CD4-positive, CD25-positive, alpha-beta regulatory T cell (primary cell): Measurements from ENCODE around the gene KCNMA1. TPM values are rescaled to one million over a fixed set of nuclear protein-coding genes. Genes with fewer than 3 reads are reported as not detected.
A peak's percentile ranks its signal among the peaks of the same experiment; 100 is the strongest.

Experiments used
- ATAC-seq, 2 donors: fragments of 150-1000 bp; cut with Tn5 transposase; one replicate each; pipeline ENCODE4 v1.10.0; 2021; ENCODE audit warnings: low read depth in 2 of 2, moderate number of reproducible peaks in 2 of 2, moderate library complexity in 1 of 2
- DNase-seq, 3 donors: peaks; one replicate each; pipeline versions ENCODE4 v3.0.0 to v3.0.0-alpha.2; 2012 to 2022; ENCODE audit warnings: mixed read lengths in 1 of 3
- H3K27ac ChIP-seq: one replicate; pipeline ENCODE4 v1.7.0; 2013; ENCODE audit warnings: mild to moderate bottlenecking, low read length; ENCODE audit not compliant: insufficient read depth, poor library complexity, severe bottlenecking
- H3K27me3 ChIP-seq: one replicate; pipeline ENCODE4 v1.7.0; 2013; ENCODE audit warnings: low read length; ENCODE audit not compliant: control insufficient read depth, insufficient read depth
- H3K36me3 ChIP-seq: one replicate; pipeline ENCODE4 v1.7.0; 2013; ENCODE audit warnings: mild to moderate bottlenecking, low read length, moderate library complexity; ENCODE audit not compliant: control insufficient read depth, insufficient read depth
- H3K4me1 ChIP-seq: 2 replicates; pipeline ENCODE4 v1.7.0; 2013; ENCODE audit warnings: mild to moderate bottlenecking, low read length; ENCODE audit not compliant: insufficient read depth, control insufficient read depth, poor library complexity, severe bottlenecking
- H3K4me3 ChIP-seq: one replicate; pipeline ENCODE4 v1.7.0; 2013; ENCODE audit warnings: low read depth, mild to moderate bottlenecking, low read length, moderate library complexity
- H3K9me3 ChIP-seq, 2 experiments: 1 replicate in 1 of 2; 2 replicates in 1 of 2; pipeline ENCODE4 v1.7.0; 2013; ENCODE audit warnings: low read length in 2 of 2, mild to moderate bottlenecking in 1 of 2, moderate library complexity in 1 of 2; ENCODE audit not compliant: control insufficient read depth in 2 of 2
- H3K27ac Mint-ChIP-seq, 3 donors: one replicate each; pipeline ENCODE4 v1.8.0; 2020 to 2022; ENCODE audit warnings: mild to moderate bottlenecking in 3 of 3, mixed read lengths in 3 of 3, moderate library complexity in 2 of 3
- H3K27me3 Mint-ChIP-seq: one replicate; pipeline ENCODE4 v1.8.0; 2022; ENCODE audit warnings: mild to moderate bottlenecking, mixed read lengths
- H3K36me3 Mint-ChIP-seq: one replicate; pipeline ENCODE4 v1.8.0; 2020; ENCODE audit warnings: mixed read lengths
- H3K4me1 Mint-ChIP-seq, 4 donors: one replicate each; pipeline ENCODE4 v1.8.0; 2020 to 2022; ENCODE audit warnings: mixed read lengths in 4 of 4, mild to moderate bottlenecking in 1 of 4
- H3K4me3 Mint-ChIP-seq, 4 donors: one replicate each; pipeline ENCODE4 v1.8.0; 2020 to 2022; ENCODE audit warnings: mild to moderate bottlenecking in 4 of 4, mixed read lengths in 4 of 4, moderate library complexity in 3 of 4
- H3K9me3 Mint-ChIP-seq, 7 donors: one replicate each; pipeline ENCODE4 v1.8.0; 2020 to 2022; ENCODE audit warnings: mixed read lengths in 7 of 7, mild to moderate bottlenecking in 3 of 7, moderate library complexity in 2 of 7
- polyA plus RNA-seq, 4 donors: library from polyadenylated mRNA; unstranded; fragments of 300-500 nt; fragmentation: Illumina TruSeq; gene quantifications; one replicate each; pipeline ENCODE4 v1.2.3, GENCODE V29; 2021
- total RNA-seq: library from RNA; stranded (reverse); gene quantifications from one replicate; pipeline ENCODE4 v1.2.3, GENCODE V29; 2022

The KCNMA1 gene
- total and polyA plus RNA-seq, 5 donors from 2014 or later, result not detected

DNA sequence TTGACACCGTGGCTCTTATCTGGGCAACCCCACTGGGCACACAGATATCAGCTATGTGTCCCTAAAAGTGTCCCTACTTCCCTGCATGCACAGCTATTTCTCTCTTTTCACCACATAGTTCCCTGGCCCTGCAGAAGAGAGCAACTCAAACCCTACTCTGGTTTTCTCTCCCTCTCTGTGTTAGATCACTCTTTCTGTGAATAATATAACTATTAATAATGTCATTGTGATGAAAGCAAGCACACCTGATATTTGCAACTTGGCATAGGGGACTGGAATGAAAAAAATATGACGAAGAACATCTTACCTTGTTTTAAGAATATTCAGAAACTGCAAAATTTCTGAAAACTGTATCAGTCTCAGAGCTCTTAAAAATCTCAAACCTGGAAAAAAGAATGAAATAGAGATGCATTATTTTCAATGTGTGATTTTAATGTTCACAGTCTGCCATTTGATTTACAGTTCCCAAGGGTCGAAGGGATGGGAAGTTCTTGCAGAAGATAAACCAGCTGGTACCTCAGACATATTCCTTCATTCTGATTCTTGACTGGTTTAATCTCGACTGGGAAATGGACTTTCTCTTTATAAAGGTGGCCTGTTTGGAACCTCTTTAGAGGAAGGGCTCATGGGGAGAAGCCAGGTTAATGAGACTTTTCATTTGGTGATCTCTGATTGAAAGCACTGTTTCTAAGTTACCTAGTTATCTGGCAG, 516.8 kb downstream of the KCNMA1 start:
- no peaks in the 10 kb centered on the region for H3K4me1 ChIP-seq
- H3K4me1 Mint-ChIP-seq, result no peaks in the 10 kb centered on the region
- H3K4me3 ChIP-seq, result no peak overlapping the region
- no peaks in the 10 kb centered on the region for H3K9me3 ChIP-seq
- no peaks in the 10 kb centered on the region for H3K27me3 Mint-ChIP-seq
- peaks cover 0 to 4% (median 0%) of the 10 kb centered on the region in 7 donors for H3K9me3 Mint-ChIP-seq
- no peak overlapping the region for H3K27ac Mint-ChIP-seq
- no peak for DNase-seq
- no peaks in the 10 kb centered on the region for H3K27me3 ChIP-seq
- no peak overlapping the region for H3K4me3 Mint-ChIP-seq
- no peak for ATAC-seq
- H3K27ac ChIP-seq, result no peak overlapping the region
- H3K36me3 ChIP-seq, result no peaks in the 10 kb centered on the region
- no peaks in the 10 kb centered on the region for H3K36me3 Mint-ChIP-seq

DNA sequence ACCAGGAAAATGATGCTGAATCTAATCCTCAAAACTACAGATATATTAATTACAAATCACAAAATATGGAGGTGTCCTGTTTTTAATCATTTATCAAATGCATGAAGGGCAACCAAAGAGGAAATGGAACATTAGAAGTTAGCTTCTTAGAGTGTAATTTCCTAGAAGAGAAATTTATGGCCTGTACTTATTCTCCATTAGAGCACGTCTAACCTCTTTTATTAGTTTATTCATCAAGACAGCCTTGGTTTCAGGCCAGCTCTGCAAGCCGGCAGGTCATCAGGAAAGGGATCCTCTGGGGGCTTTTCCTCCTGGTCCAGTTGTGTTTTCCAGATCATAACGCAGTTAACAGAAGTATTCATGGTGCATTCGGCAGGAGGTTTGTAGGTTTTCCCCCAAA, 517.6 kb downstream of the KCNMA1 start:
- DNase-seq (no peak), ATAC-seq (no peak)
- Histone ChIP-seq H3K36me3 (no peaks in the 10 kb centered on the region), H3K9me3 (no peaks in the 10 kb centered on the region), H3K4me3 (no peak overlapping the region), H3K27ac (no peak overlapping the region), H3K4me1 (no peaks in the 10 kb centered on the region), H3K27me3 (no peaks in the 10 kb centered on the region)
- no peak overlapping the region for H3K4me3 Mint-ChIP-seq
- H3K4me1 Mint-ChIP-seq, result no peaks in the 10 kb centered on the region
- no peaks in the 10 kb centered on the region for H3K9me3 Mint-ChIP-seq
- H3K27ac Mint-ChIP-seq, result no peak overlapping the region
- no peaks in the 10 kb centered on the region for H3K27me3 Mint-ChIP-seq
- no peaks in the 10 kb centered on the region for H3K36me3 Mint-ChIP-seq

- Histone ChIP-seq H3K27me3 (no peaks in the 10 kb centered on the region), H3K36me3 (no peaks in the 10 kb centered on the region), H3K4me3 (no peak overlapping the region), H3K27ac (no peak overlapping the region), H3K9me3 (no peaks in the 10 kb centered on the region), H3K4me1 (no peaks in the 10 kb centered on the region)
- H3K4me1 Mint-ChIP-seq, result no peaks in the 10 kb centered on the region
- ATAC-seq (no peak), DNase-seq (no peak)
- no peaks in the 10 kb centered on the region for H3K9me3 Mint-ChIP-seq
- no peak overlapping the region for H3K27ac Mint-ChIP-seq
- no peak overlapping the region for H3K4me3 Mint-ChIP-seq
- H3K36me3 Mint-ChIP-seq, result no peaks in the 10 kb centered on the region
- H3K27me3 Mint-ChIP-seq, result no peaks in the 10 kb centered on the region
Observed at GRCh38 chr10:77118603-77119282, 518.9 kb downstream of the KCNMA1 start.

DNA sequence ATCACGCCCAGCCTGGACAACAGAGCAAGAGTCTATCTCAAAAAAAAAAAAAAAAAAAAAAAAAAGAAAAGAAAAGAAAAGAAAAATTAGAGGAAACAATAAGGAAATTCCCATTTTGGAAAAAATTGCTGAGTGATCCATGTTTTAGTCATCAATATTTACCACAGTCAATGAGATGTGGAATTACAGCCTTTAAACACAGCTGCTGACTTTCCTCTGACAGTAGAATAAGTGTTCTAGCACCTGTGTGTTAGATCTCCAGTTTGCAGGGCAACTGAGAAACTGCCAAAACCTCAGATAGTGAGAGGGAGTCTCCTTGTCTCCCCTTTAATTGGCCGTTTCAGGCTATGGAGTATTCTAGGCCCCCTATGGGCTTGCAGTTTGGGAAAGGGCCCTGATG, 520.1 kb downstream of the KCNMA1 start:
- ATAC-seq (no peak), DNase-seq (no peak)
- no peaks in the 10 kb centered on the region for H3K36me3 Mint-ChIP-seq
- H3K36me3 ChIP-seq, result no peaks in the 10 kb centered on the region
- H3K4me3 Mint-ChIP-seq, result no peak overlapping the region
- no peaks in the 10 kb centered on the region for H3K4me1 Mint-ChIP-seq
- no peak overlapping the region for H3K4me3 ChIP-seq
- H3K27me3 Mint-ChIP-seq, result no peaks in the 10 kb centered on the region
- H3K9me3 ChIP-seq, result no peaks in the 10 kb centered on the region
- no peak overlapping the region for H3K27ac Mint-ChIP-seq
- H3K27ac ChIP-seq, result no peak overlapping the region
- H3K4me1 ChIP-seq, result no peaks in the 10 kb centered on the region
- H3K9me3 Mint-ChIP-seq, result no peaks in the 10 kb centered on the region
- H3K27me3 ChIP-seq, result no peaks in the 10 kb centered on the region

DNA sequence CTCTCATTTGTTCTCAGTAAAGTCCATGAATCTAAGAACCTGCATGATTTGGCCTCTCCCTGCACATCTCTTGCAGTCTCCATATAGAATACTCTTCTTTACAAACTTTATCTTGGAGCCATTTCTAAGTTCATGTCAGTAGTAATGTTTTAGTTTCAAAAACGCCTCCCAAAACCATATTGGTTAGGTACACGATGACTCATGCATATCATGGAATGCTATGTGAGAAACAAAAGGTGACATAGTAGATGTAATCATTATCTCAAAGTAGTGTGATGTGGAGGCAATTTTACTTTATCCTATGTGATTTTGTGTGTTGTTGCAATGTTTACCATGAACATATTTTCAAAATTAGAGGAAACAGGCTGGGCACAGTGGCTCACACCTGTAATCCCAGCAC, 520.7 kb downstream of the KCNMA1 start:
- Mint-ChIP-seq H3K27ac (no peak overlapping the region), H3K27me3 (no peaks in the 10 kb centered on the region), H3K9me3 (no peaks in the 10 kb centered on the region), H3K4me1 (no peaks in the 10 kb centered on the region), H3K4me3 (no peak overlapping the region), H3K36me3 (no peaks in the 10 kb centered on the region)
- Histone ChIP-seq H3K36me3 (no peaks in the 10 kb centered on the region), H3K4me1 (no peaks in the 10 kb centered on the region), H3K27ac (no peak overlapping the region), H3K27me3 (no peaks in the 10 kb centered on the region), H3K4me3 (no peak overlapping the region), H3K9me3 (no peaks in the 10 kb centered on the region)
- no peak for ATAC-seq
- no peak for DNase-seq

DNA sequence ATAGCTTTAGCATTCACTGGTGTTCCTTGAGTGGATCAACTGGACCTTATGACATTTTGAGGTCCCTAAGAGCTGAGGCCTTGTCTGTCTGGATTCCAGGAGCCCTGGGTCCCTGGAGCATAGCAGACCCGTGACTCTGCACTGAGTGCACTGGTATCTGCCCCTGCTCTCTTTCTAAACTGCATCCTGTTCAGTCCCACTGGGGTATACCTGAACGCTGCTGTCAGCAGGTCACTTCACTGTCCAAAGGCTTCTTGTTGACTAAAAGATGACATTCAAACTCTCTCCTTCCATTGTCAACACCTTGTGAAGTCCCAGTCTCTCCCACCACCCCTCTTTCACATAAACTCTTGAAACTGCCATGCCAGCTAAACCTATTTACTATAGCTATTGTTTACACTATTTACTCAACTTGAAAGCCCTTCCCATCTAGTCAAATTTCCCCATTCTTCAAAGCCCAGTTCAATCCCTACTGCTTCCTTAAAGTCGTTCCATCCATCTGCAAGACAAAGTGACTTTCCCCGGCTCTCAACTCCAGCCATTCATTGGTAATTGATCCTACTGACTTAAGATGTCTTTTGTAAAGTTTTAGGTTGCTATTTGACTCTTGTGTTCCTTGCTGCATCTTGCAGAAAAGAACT, 523.3 kb downstream of the KCNMA1 start:
- Mint-ChIP-seq H3K4me3 (no peak overlapping the region), H3K9me3 (no peaks in the 10 kb centered on the region), H3K36me3 (no peaks in the 10 kb centered on the region), H3K27ac (no peak overlapping the region), H3K27me3 (no peaks in the 10 kb centered on the region), H3K4me1 (no peaks in the 10 kb centered on the region)
- Histone ChIP-seq H3K27me3 (no peaks in the 10 kb centered on the region), H3K4me3 (no peak overlapping the region), H3K27ac (no peak overlapping the region), H3K9me3 (no peaks in the 10 kb centered on the region), H3K4me1 (no peaks in the 10 kb centered on the region), H3K36me3 (no peaks in the 10 kb centered on the region)
- ATAC-seq (no peak), DNase-seq (no peak)

DNA sequence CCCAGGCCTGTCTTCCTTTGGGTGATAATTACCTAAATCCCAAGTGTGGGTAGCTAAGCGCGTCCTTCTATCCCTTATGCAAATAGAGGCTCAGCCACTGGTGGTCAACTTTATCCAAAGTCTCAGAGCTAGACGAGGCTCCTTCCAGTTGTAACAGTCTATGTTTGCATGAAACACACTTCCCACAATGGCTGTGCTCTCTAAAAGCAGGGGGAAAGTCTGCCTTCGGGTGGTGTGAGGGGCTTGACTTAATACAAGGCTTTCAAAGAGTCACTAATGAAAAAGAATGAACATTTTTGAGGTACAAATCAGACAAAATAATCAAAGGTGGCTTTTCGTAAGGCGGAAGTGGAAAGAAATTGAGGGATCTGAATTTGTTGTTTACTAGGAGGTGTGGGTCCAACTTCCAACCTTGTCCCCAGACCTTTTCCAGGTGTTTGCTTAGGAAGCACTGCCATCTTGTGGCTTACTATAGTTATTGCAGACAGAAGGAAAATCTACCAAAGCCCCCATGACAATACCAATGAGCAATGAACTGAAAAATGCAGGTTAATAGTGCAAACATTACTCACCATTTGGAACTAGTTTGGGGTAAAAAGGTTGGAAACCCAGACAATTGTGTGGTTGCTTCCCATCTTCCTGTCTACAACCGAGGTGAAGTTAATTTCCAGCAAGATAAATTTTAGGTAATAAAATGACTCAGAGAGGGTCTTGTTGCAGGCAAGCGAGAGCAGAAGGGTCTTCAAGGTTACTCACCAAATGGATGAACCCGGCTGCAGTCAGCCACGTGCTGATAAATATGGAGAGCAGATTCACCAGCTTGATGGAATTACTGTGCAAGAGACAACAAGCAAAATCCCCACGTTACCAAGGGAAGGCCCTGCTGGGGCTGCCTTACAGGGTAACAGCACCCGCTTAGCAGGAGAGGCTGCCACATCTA, 525.7 kb downstream of the KCNMA1 start:
- ATAC-seq (no peak), DNase-seq (peak in 2 of 3 donors; percentile 4 to 14)
- no peaks in the 10 kb centered on the region for H3K27me3 Mint-ChIP-seq
- H3K9me3 Mint-ChIP-seq, result no peaks in the 10 kb centered on the region
- H3K27ac Mint-ChIP-seq, result peak overlapping the region in 1 of 3 donors; percentile 21
- no peak overlapping the region for H3K27ac ChIP-seq
- H3K27me3 ChIP-seq, result no peaks in the 10 kb centered on the region
- H3K4me1 ChIP-seq, result no peaks in the 10 kb centered on the region
- no peaks in the 10 kb centered on the region for H3K36me3 ChIP-seq
- no peak overlapping the region for H3K4me3 ChIP-seq
- H3K36me3 Mint-ChIP-seq, result no peaks in the 10 kb centered on the region
- no peaks in the 10 kb centered on the region for H3K9me3 ChIP-seq
- no peaks in the 10 kb centered on the region for H3K4me1 Mint-ChIP-seq
- H3K4me3 Mint-ChIP-seq, result no peak overlapping the region
